ENCODE results near the gene HSD17B14. TPM values are rescaled to one million over a fixed set of nuclear protein-coding genes. Genes with fewer than 3 reads are reported as not detected.

HSD17B14 gene
- total and polyA plus RNA-seq, 2 of the 13 experiments (the other 11 are each of a cell fraction or from before 2014, with no cell fraction given), result 0.58 to 1.2 TPM

DNA sequence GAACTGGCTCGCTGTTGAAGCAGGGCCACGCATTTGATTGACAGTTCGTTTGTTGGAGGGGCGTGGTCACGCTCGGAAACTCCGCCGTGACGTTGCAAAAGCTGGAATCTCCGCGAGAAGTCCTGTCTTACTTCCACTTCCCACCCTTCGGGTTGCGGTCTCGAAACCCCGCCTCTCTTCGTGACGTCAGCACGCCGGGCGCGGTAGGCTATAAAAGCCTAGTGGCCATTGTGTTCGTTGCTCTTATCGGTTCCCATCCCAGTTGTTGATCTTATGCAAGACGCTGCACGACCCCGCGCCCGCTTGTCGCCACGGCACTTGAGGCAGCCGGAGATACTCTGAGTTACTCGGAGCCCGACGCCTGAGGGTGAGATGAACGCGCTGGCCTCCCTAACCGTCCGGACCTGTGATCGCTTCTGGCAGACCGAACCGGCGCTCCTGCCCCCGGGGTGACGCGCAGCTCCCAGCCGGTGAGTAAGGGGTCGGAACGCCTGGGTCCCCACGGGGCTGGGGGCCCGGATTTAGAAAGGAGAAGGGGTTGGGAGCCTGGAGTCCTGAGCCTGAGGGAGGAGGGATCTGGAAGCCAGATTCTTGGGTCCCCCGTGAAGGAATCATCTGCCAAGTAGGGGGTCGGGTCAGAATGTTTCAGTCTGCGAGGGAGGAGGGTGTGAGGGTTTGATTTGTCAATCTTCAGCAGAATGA lies 36.0 kb upstream of the HSD17B14 start, which contains the start of gene PPP1R15A (continued):
- TF ChIP-seq, protein P1, sequence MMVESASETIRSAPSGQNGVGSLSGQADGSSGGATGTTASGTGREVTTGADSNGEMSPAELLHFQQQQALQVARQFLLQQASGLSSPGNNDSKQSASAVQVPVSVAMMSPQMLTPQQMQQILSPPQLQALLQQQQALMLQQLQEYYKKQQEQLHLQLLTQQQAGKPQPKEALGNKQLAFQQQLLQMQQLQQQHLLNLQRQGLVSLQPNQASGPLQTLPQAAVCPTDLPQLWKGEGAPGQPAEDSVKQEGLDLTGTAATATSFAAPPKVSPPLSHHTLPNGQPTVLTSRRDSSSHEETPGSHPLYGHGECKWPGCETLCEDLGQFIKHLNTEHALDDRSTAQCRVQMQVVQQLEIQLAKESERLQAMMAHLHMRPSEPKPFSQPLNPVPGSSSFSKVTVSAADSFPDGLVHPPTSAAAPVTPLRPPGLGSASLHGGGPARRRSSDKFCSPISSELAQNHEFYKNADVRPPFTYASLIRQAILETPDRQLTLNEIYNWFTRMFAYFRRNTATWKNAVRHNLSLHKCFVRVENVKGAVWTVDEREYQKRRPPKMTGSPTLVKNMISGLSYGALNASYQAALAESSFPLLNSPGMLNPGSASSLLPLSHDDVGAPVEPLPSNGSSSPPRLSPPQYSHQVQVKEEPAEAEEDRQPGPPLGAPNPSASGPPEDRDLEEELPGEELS (CRISPR knock-in tag; IDR thresholded peaks at IDR 0.05), result no peak; the same call in none of the 2 replicates
- no peak for TF ChIP-seq KAT2B (IDR thresholded peaks at IDR 0.05; ENCODE audit: borderline replicate concordance, low read depth, low read length)
- TF ChIP-seq, protein P2, sequence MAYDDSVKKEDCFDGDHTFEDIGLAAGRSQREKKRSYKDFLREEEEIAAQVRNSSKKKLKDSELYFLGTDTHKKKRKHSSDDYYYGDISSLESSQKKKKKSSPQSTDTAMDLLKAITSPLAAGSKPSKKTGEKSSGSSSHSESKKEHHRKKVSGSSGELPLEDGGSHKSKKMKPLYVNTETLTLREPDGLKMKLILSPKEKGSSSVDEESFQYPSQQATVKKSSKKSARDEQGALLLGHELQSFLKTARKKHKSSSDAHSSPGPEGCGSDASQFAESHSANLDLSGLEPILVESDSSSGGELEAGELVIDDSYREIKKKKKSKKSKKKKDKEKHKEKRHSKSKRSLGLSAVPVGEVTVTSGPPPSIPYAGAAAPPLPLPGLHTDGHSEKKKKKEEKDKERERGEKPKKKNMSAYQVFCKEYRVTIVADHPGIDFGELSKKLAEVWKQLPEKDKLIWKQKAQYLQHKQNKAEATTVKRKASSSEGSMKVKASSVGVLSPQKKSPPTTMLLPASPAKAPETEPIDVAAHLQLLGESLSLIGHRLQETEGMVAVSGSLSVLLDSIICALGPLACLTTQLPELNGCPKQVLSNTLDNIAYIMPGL (CRISPR knock-in tag; IDR thresholded peaks at IDR 0.05; ENCODE audit: borderline replicate concordance in 1 of 2, low read depth in 1 of 2), result no peak; a peak in 1 of 4 replicates
- TF ChIP-seq, protein P3, sequence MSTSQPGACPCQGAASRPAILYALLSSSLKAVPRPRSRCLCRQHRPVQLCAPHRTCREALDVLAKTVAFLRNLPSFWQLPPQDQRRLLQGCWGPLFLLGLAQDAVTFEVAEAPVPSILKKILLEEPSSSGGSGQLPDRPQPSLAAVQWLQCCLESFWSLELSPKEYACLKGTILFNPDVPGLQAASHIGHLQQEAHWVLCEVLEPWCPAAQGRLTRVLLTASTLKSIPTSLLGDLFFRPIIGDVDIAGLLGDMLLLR (CRISPR knock-in tag; IDR thresholded peaks at IDR 0.05), result peak; percentile 39
- TF ChIP-seq HIVEP1 (CRISPR knock-in tag; IDR thresholded peaks at IDR 0.05), result peak; percentile 84
- TF ChIP-seq, protein P4, sequence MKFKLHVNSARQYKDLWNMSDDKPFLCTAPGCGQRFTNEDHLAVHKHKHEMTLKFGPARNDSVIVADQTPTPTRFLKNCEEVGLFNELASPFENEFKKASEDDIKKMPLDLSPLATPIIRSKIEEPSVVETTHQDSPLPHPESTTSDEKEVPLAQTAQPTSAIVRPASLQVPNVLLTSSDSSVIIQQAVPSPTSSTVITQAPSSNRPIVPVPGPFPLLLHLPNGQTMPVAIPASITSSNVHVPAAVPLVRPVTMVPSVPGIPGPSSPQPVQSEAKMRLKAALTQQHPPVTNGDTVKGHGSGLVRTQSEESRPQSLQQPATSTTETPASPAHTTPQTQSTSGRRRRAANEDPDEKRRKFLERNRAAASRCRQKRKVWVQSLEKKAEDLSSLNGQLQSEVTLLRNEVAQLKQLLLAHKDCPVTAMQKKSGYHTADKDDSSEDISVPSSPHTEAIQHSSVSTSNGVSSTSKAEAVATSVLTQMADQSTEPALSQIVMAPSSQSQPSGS (CRISPR knock-in tag; IDR thresholded peaks at IDR 0.05), result peak; percentile 72
- TF ChIP-seq ZNF138 (CRISPR knock-in tag; IDR thresholded peaks at IDR 0.05; ENCODE audit: low read depth), result peak; percentile 56; the same call in 1 of the 2 replicates
- TF ChIP-seq TBL1XR1 (IDR thresholded peaks at IDR 0.05; ENCODE audit: borderline replicate concordance, low read length, partially characterized antibody), result peak; percentile 73
- TF ChIP-seq BRD4 (CRISPR knock-in tag; IDR thresholded peaks at IDR 0.05), result no peak
- TF ChIP-seq AKAP8 (CRISPR knock-in tag; IDR thresholded peaks at IDR 0.05), result no peak
- TF ChIP-seq, protein P5, sequence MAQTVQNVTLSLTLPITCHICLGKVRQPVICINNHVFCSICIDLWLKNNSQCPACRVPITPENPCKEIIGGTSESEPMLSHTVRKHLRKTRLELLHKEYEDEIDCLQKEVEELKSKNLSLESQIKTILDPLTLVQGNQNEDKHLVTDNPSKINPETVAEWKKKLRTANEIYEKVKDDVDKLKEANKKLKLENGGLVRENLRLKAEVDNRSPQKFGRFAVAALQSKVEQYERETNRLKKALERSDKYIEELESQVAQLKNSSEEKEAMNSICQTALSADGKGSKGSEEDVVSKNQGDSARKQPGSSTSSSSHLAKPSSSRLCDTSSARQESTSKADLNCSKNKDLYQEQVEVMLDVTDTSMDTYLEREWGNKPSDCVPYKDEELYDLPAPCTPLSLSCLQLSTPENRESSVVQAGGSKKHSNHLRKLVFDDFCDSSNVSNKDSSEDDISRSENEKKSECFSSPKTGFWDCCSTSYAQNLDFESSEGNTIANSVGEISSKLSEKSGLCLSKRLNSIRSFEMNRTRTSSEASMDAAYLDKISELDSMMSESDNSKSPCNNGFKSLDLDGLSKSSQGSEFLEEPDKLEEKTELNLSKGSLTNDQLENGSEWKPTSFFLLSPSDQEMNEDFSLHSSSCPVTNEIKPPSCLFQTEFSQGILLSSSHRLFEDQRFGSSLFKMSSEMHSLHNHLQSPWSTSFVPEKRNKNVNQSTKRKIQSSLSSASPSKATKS (CRISPR knock-in tag; IDR thresholded peaks at IDR 0.05), result no peak
- TF ChIP-seq ARNT (IDR thresholded peaks at IDR 0.05), result no peak
- TF ChIP-seq ZNF224 (CRISPR knock-in tag; IDR thresholded peaks at IDR 0.05), result no peak
- peak; percentile 86 for TF ChIP-seq ZNF781 (CRISPR knock-in tag; IDR thresholded peaks at IDR 0.05; ENCODE audit: borderline replicate concordance, not compliant biosample characterization)
- TF ChIP-seq ATF7 (IDR thresholded peaks at IDR 0.05), result peak; percentile 66
- no peak for TF ChIP-seq ATF7 (CRISPR knock-in tag; IDR thresholded peaks at IDR 0.05)
- TF ChIP-seq CEBPB (IDR thresholded peaks at IDR 0.05; ENCODE audit: borderline replicate concordance, low read depth, low read length), result peak; percentile 45; the same call in 1 of the 2 replicates
- no peak for TF ChIP-seq ISL2 (CRISPR knock-in tag; IDR thresholded peaks at IDR 0.05)
- peak; percentile 79; the same call in 1 of the 2 replicates for TF ChIP-seq NRL (CRISPR knock-in tag; IDR thresholded peaks at IDR 0.05; ENCODE audit: borderline replicate concordance)
- TF ChIP-seq, protein P6, sequence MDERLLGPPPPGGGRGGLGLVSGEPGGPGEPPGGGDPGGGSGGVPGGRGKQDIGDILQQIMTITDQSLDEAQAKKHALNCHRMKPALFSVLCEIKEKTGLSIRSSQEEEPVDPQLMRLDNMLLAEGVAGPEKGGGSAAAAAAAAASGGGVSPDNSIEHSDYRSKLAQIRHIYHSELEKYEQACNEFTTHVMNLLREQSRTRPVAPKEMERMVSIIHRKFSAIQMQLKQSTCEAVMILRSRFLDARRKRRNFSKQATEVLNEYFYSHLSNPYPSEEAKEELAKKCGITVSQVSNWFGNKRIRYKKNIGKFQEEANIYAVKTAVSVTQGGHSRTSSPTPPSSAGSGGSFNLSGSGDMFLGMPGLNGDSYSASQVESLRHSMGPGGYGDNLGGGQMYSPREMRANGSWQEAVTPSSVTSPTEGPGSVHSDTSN (CRISPR knock-in tag; IDR thresholded peaks at IDR 0.05), result peak; percentile 89

All from HepG2 (cell line).